ENCODE measurements around the gene RNU5D-1. TPM values are rescaled to one million over a fixed set of nuclear protein-coding genes. Genes with fewer than 3 reads are reported as not detected.
"Not testable (repeated sequence)": the region's sequence is repeated elsewhere in the genome, so short reads cannot be mapped to it uniquely, and the experiment has no call there.

RNU5D-1 gene
- not detected for total RNA-seq

- Mint-ChIP-seq H3K4me3 (peak within 1 kb of the TSS; percentile 64), H3K9me3 (ENCODE audit: insufficient read depth) (no peaks in the 10 kb centered on the region), H3K27me3 (ENCODE audit: low read depth) (no peaks in the 10 kb centered on the region), H3K36me3 (ENCODE audit: low read depth) (no peaks in the 10 kb centered on the region), H3K4me1 (ENCODE audit: low read depth) (peaks cover 45% of the 10 kb centered on the region), H3K27ac (peak within 1 kb of the TSS; percentile 99)
- POLR2A ChIA-PET: interaction anchor here (0.6 to 18.4 kb wide), 69 partner anchors 11 to 1501 kb away, joined by 3 to 839 read pairs (median 5); partner anchors contain the start of genes AKR1A1, ARMH1, BEST4 and BTBD19
- ATAC-seq: peak; percentile 82
- DNase-seq: peak; percentile 97
- CTCF ChIA-PET: interaction anchor here (0.6 to 4.4 kb wide), 26 partner anchors 9 to 610 kb away, joined by 3 to 61 read pairs (median 4); partner anchors contain the start of genes BEST4, BTBD19, HECTD3 and KIF2C
These were observed at the start of gene RNU5D-1 for GRCh38 chr1:44730741-44731512. RNU5D-1 (minus strand) TSS chr1:44731170.

- ATAC-seq: no peak
- ChIA-PET CTCF (interaction anchor here (1.3 kb wide), 1 partner anchor 13 kb away, joined by 3 read pairs; no protein-coding TSS in a partner anchor), POLR2A (interaction anchor here (0.8 to 3.7 kb wide), 5 partner anchors 33 to 84 kb away, joined by 3 to 18 read pairs (median 5); partner anchors contain the start of gene RNU5D-1)
- Mint-ChIP-seq H3K27me3 (ENCODE audit: low read depth) (no peaks in the 10 kb centered on the region), H3K36me3 (ENCODE audit: low read depth) (peaks cover 69% of the 10 kb centered on the region), H3K4me1 (ENCODE audit: low read depth) (peaks cover 56% of the 10 kb centered on the region), H3K27ac (peak overlapping the region; percentile 43), H3K9me3 (ENCODE audit: insufficient read depth) (no peaks in the 10 kb centered on the region), H3K4me3 (no peak overlapping the region)
- no peak for DNase-seq
These were observed 49.7 kb upstream of the RNU5D-1 start for GRCh38 chr1:44780583-44781121.

GRCh38 chr1:44778705-44779576, 48.0 kb upstream of the RNU5D-1 start:
- peak overlapping the region; percentile 61 for H3K27ac Mint-ChIP-seq
- H3K36me3 Mint-ChIP-seq (ENCODE audit: low read depth): peaks cover 76% of the 10 kb centered on the region
- no peaks in the 10 kb centered on the region for H3K9me3 Mint-ChIP-seq (ENCODE audit: insufficient read depth)
- no peak for ATAC-seq
- peaks cover 51% of the 10 kb centered on the region for H3K4me1 Mint-ChIP-seq (ENCODE audit: low read depth)
- no peak for DNase-seq
- ChIA-PET POLR2A (interaction anchor here (0.6 to 5.9 kb wide), 6 partner anchors 21 to 57 kb away, joined by 3 to 113 read pairs (median 11); partner anchors contain the start of genes BTBD19, DYNLT4, PLK3 and RNU5D-1), CTCF (interaction anchor here (0.9 to 1.4 kb wide), 2 partner anchors 21 to 31 kb away, joined by 3 read pairs; partner anchors contain the start of gene PLK3)
- H3K4me3 Mint-ChIP-seq: peak overlapping the region; percentile 86
- H3K27me3 Mint-ChIP-seq (ENCODE audit: low read depth): no peaks in the 10 kb centered on the region

- POLR2A ChIA-PET: interaction anchor here (0.6 to 5.9 kb wide), 8 partner anchors 22 to 56 kb away, joined by 3 to 113 read pairs (median 4); partner anchors contain the start of genes BTBD19, DYNLT4, PLK3 and RNU5D-1
- peak overlapping the region; percentile 86 for H3K4me3 Mint-ChIP-seq
- peak overlapping the region; percentile 60 for H3K27ac Mint-ChIP-seq
- no peaks in the 10 kb centered on the region for H3K9me3 Mint-ChIP-seq (ENCODE audit: insufficient read depth)
- CTCF ChIA-PET: interaction anchor here (0.9 kb wide), 1 partner anchor 49 kb away, joined by 3 read pairs; no protein-coding TSS in a partner anchor
- H3K36me3 Mint-ChIP-seq (ENCODE audit: low read depth): peaks cover 72% of the 10 kb centered on the region
- ATAC-seq (no peak), DNase-seq (no peak)
- no peaks in the 10 kb centered on the region for H3K27me3 Mint-ChIP-seq (ENCODE audit: low read depth)
- peaks cover 45% of the 10 kb centered on the region for H3K4me1 Mint-ChIP-seq (ENCODE audit: low read depth)
These were observed 47.1 kb upstream of the RNU5D-1 start for GRCh38 chr1:44777969-44778635.

- no peak for DNase-seq
- ATAC-seq: no peak
- Mint-ChIP-seq H3K4me3 (peak overlapping the region; percentile 86), H3K4me1 (ENCODE audit: low read depth) (peaks cover 41% of the 10 kb centered on the region), H3K27me3 (ENCODE audit: low read depth) (no peaks in the 10 kb centered on the region), H3K36me3 (ENCODE audit: low read depth) (peaks cover 68% of the 10 kb centered on the region), H3K9me3 (ENCODE audit: insufficient read depth) (no peaks in the 10 kb centered on the region), H3K27ac (peak overlapping the region; percentile 60)
- CTCF ChIA-PET: interaction anchor here (0.9 kb wide), 1 partner anchor 48 kb away, joined by 3 read pairs; no protein-coding TSS in a partner anchor
- POLR2A ChIA-PET: interaction anchor here (0.6 to 5.9 kb wide), 9 partner anchors 22 to 562 kb away, joined by 3 to 113 read pairs (median 4); partner anchors contain the start of genes BTBD19, DYNLT4, PLK3 and RNU5D-1
These were observed 46.6 kb upstream of the RNU5D-1 start for GRCh38 chr1:44777547-44777946.

- H3K36me3 Mint-ChIP-seq (ENCODE audit: low read depth): peaks cover 62% of the 10 kb centered on the region
- no peak for ATAC-seq
These were observed 45.7 kb upstream of the RNU5D-1 start for GRCh38 chr1:44776730-44777068.

GRCh38 chr1:44775930-44776729, 45.2 kb upstream of the RNU5D-1 start:
- Mint-ChIP-seq H3K27me3 (ENCODE audit: low read depth) (no peaks in the 10 kb centered on the region), H3K4me3 (peak overlapping the region; percentile 86), H3K4me1 (ENCODE audit: low read depth) (peaks cover 34% of the 10 kb centered on the region), H3K9me3 (ENCODE audit: insufficient read depth) (no peaks in the 10 kb centered on the region), H3K36me3 (ENCODE audit: low read depth) (peaks cover 56% of the 10 kb centered on the region), H3K27ac (peak overlapping the region; percentile 97)
- CTCF ChIA-PET: interaction anchor here (0.6 to 1.9 kb wide), 13 partner anchors 8 to 238 kb away, joined by 3 to 11 read pairs (median 5); partner anchors contain the start of genes BEST4, KIF2C, PLK3 and RNU5D-1
- POLR2A ChIA-PET: interaction anchor here (0.6 to 5.9 kb wide), 25 partner anchors 8 to 746 kb away, joined by 3 to 113 read pairs (median 14); partner anchors contain the start of genes BEST4, BTBD19, DYNLT4 and EIF2B3
- ATAC-seq: peak; percentile 28
- peak; percentile 54 for DNase-seq

More at GRCh38 chr1:44776730-44777068, 45.7 kb upstream of the RNU5D-1 start:
- ChIA-PET POLR2A (interaction anchor here (0.7 to 5.9 kb wide), 19 partner anchors 8 to 745 kb away, joined by 3 to 113 read pairs (median 16); partner anchors contain the start of genes BEST4, BTBD19, DYNLT4 and HECTD3), CTCF (interaction anchor here (1.3 to 1.8 kb wide), 6 partner anchors 9 to 48 kb away, joined by 4 to 11 read pairs (median 6); partner anchors contain the start of genes BEST4, PLK3 and RNU5D-1)
- Mint-ChIP-seq H3K27ac (peak overlapping the region; percentile 97), H3K27me3 (ENCODE audit: low read depth) (no peaks in the 10 kb centered on the region), H3K4me3 (peak overlapping the region; percentile 86), H3K9me3 (ENCODE audit: insufficient read depth) (no peaks in the 10 kb centered on the region), H3K4me1 (ENCODE audit: low read depth) (peaks cover 38% of the 10 kb centered on the region)
- no peak for DNase-seq

GRCh38 chr1:44775078-44775929, 44.3 kb upstream of the RNU5D-1 start, which contains the start of gene RPS8:
RPS8 (plus strand) TSS chr1:44775540; CDS start chr1:44775597, 57 bp downstream.
- POLR2A ChIA-PET: interaction anchor here (0.6 to 5.9 kb wide), 28 partner anchors 9 to 809 kb away, joined by 3 to 113 read pairs (median 11); partner anchors contain the start of genes BEST4, BTBD19, DYNLT4 and EIF2B3
- peaks cover 48% of the 10 kb centered on the region for H3K36me3 Mint-ChIP-seq (ENCODE audit: low read depth)
- ATAC-seq: peak; percentile 80

GRCh38 chr1:44766421-44766820, 35.5 kb upstream of the RNU5D-1 start:
- CTCF ChIA-PET: interaction anchor here (1.3 kb wide), 1 partner anchor 34 kb away, joined by 3 read pairs; the partner anchor contains the start of gene PLK3
- not testable (repeated sequence) for H3K27ac Mint-ChIP-seq; DNase-seq; ATAC-seq; H3K27me3 Mint-ChIP-seq (ENCODE audit: low read depth); H3K9me3 Mint-ChIP-seq (ENCODE audit: insufficient read depth); H3K4me1 Mint-ChIP-seq (ENCODE audit: low read depth); H3K4me3 Mint-ChIP-seq
- POLR2A ChIA-PET: interaction anchor here (0.7 to 3.6 kb wide), 6 partner anchors 8 to 45 kb away, joined by 4 to 29 read pairs (median 6); partner anchors contain the start of genes RNU5D-1 and RPS8
- peaks cover 52% of the 10 kb centered on the region for H3K36me3 Mint-ChIP-seq (ENCODE audit: low read depth)

More at GRCh38 chr1:44775078-44775929, 44.3 kb upstream of the RNU5D-1 start, which contains the start of gene RPS8:
- Mint-ChIP-seq H3K27me3 (ENCODE audit: low read depth) (no peaks in the 10 kb centered on the region), H3K4me1 (ENCODE audit: low read depth) (peaks cover 33% of the 10 kb centered on the region), H3K9me3 (ENCODE audit: insufficient read depth) (no peaks in the 10 kb centered on the region), H3K4me3 (peak within 1 kb of the TSS; percentile 86), H3K27ac (peak within 1 kb of the TSS; percentile 97)
- DNase-seq: peak; percentile 95
- CTCF ChIA-PET: interaction anchor here (0.6 to 1.9 kb wide), 16 partner anchors 9 to 239 kb away, joined by 3 to 11 read pairs (median 4); partner anchors contain the start of genes BEST4, KIF2C, PLK3 and RNU5D-1

Measured in activated CD8-positive, alpha-beta T cell treated with anti-CD3 and anti-CD28 coated beads, Interleukin-2, amount 10 ng/mL, durations not matched to agents 7 days and 5 days (primary cell).